ENCODE measurements around the gene IL1F10.

DNA sequence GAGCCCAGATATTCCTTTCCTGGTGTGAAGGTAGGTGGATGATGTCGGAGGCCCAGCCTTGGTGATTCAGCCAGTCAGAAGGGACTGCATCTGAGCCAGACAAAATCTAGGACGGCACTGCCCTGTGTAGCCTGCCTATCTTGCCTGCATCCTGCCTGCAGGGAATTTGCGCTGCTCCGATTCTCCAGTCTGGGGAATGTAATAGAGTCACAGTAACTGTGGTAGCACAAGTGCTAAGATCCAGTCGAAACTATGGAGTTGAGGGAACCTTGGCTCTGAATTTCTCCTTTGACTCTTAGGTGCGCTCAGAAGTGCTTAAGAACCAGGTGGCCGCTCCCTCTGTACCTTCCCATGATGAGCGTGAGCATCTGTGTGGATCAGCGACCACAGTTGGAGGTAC, 31.0 kb upstream of the IL1F10 start:
- TF ChIP-seq, protein P1, sequence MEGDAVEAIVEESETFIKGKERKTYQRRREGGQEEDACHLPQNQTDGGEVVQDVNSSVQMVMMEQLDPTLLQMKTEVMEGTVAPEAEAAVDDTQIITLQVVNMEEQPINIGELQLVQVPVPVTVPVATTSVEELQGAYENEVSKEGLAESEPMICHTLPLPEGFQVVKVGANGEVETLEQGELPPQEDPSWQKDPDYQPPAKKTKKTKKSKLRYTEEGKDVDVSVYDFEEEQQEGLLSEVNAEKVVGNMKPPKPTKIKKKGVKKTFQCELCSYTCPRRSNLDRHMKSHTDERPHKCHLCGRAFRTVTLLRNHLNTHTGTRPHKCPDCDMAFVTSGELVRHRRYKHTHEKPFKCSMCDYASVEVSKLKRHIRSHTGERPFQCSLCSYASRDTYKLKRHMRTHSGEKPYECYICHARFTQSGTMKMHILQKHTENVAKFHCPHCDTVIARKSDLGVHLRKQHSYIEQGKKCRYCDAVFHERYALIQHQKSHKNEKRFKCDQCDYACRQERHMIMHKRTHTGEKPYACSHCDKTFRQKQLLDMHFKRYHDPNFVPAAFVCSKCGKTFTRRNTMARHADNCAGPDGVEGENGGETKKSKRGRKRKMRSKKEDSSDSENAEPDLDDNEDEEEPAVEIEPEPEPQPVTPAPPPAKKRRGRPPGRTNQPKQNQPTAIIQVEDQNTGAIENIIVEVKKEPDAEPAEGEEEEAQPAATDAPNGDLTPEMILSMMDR (IDR thresholded peaks at IDR 0.05), result no peak
- TF ChIP-seq POLR2A (IDR thresholded peaks at IDR 0.05), result no peak

Data from suprapubic skin (tissue), 3 donors.